ENCODE measurements around the gene PTRH1. TPM values are rescaled to one million over a fixed set of nuclear protein-coding genes. Genes with fewer than 3 reads are reported as not detected.

PTRH1 gene
- total and polyA plus RNA-seq, 5 donors from 2014 or later: 9.3 to 36.5 (median 27.5) TPM

- no peaks in the 10 kb centered on the region for H3K9me3 ChIP-seq (ENCODE audit: control insufficient read depth in 2 of 2, low read length in 2 of 2)
- H3K36me3 ChIP-seq (ENCODE audit: control insufficient read depth, insufficient read depth, low read length): no peaks in the 10 kb centered on the region
- no peak overlapping the region for H3K4me3 ChIP-seq (ENCODE audit: low read depth, low read length)
- H3K4me1 ChIP-seq (ENCODE audit: control insufficient read depth, insufficient read depth, low read length, poor library complexity, severe bottlenecking): no peaks in the 10 kb centered on the region
- ATAC-seq (ENCODE audit: low read depth in 2 of 2): no peak
- no peak overlapping the region for H3K27ac Mint-ChIP-seq
- no peaks in the 10 kb centered on the region for H3K27me3 Mint-ChIP-seq
- H3K27me3 ChIP-seq (ENCODE audit: control insufficient read depth, insufficient read depth, low read length): no peaks in the 10 kb centered on the region
- no peak overlapping the region for H3K4me3 Mint-ChIP-seq
- H3K36me3 Mint-ChIP-seq: peaks cover 13% of the 10 kb centered on the region
- no peaks in the 10 kb centered on the region for H3K4me1 Mint-ChIP-seq
- H3K27ac ChIP-seq (ENCODE audit: insufficient read depth, low read length, poor library complexity, severe bottlenecking): no peak overlapping the region
- peaks cover 0 to 2% (median 0%) of the 10 kb centered on the region in 7 donors for H3K9me3 Mint-ChIP-seq
- no peak for DNase-seq
Measured at GRCh38 chr9:127689329-127690000, 26.0 kb downstream of the PTRH1 start.

- peaks cover 4% of the 10 kb centered on the region for H3K36me3 Mint-ChIP-seq
- H3K27me3 Mint-ChIP-seq: no peaks in the 10 kb centered on the region
- Histone ChIP-seq H3K9me3 (ENCODE audit: control insufficient read depth in 2 of 2, low read length in 2 of 2) (no peaks in the 10 kb centered on the region), H3K36me3 (ENCODE audit: control insufficient read depth, insufficient read depth, low read length) (no peaks in the 10 kb centered on the region), H3K27me3 (ENCODE audit: control insufficient read depth, insufficient read depth, low read length) (no peaks in the 10 kb centered on the region), H3K4me3 (ENCODE audit: low read depth, low read length) (no peak overlapping the region), H3K27ac (ENCODE audit: insufficient read depth, low read length, poor library complexity, severe bottlenecking) (no peak overlapping the region), H3K4me1 (ENCODE audit: control insufficient read depth, insufficient read depth, low read length, poor library complexity, severe bottlenecking) (no peaks in the 10 kb centered on the region)
- ATAC-seq (ENCODE audit: low read depth in 2 of 2) (no peak), DNase-seq (no peak)
- peaks cover 0 to 2% (median 0%) of the 10 kb centered on the region in 7 donors for H3K9me3 Mint-ChIP-seq
- H3K4me1 Mint-ChIP-seq: no peaks in the 10 kb centered on the region
- no peak overlapping the region for H3K27ac Mint-ChIP-seq
- no peak overlapping the region for H3K4me3 Mint-ChIP-seq
Measured at GRCh38 chr9:127686461-127687393, 28.7 kb downstream of the PTRH1 start.

- H3K27ac Mint-ChIP-seq: no peak overlapping the region
- H3K9me3 Mint-ChIP-seq: peaks cover 0 to 2% (median 0%) of the 10 kb centered on the region in 7 donors
- Histone ChIP-seq H3K27ac (ENCODE audit: insufficient read depth, low read length, poor library complexity, severe bottlenecking) (no peak overlapping the region), H3K4me3 (ENCODE audit: low read depth, low read length) (no peak overlapping the region), H3K4me1 (ENCODE audit: control insufficient read depth, insufficient read depth, low read length, poor library complexity, severe bottlenecking) (no peaks in the 10 kb centered on the region), H3K36me3 (ENCODE audit: control insufficient read depth, insufficient read depth, low read length) (no peaks in the 10 kb centered on the region), H3K9me3 (ENCODE audit: control insufficient read depth in 2 of 2, low read length in 2 of 2) (no peaks in the 10 kb centered on the region), H3K27me3 (ENCODE audit: control insufficient read depth, insufficient read depth, low read length) (no peaks in the 10 kb centered on the region)
- no peak overlapping the region for H3K4me3 Mint-ChIP-seq
- H3K36me3 Mint-ChIP-seq: peaks cover 5% of the 10 kb centered on the region
- H3K4me1 Mint-ChIP-seq: peaks cover 0 to under 1% (median 0%) of the 10 kb centered on the region in 4 donors
- DNase-seq (no peak), ATAC-seq (ENCODE audit: low read depth in 2 of 2) (no peak)
- peaks cover 4% of the 10 kb centered on the region for H3K27me3 Mint-ChIP-seq
Measured at GRCh38 chr9:127684576-127684975, 30.9 kb downstream of the PTRH1 start.

- Histone ChIP-seq H3K4me3 (ENCODE audit: low read depth, low read length) (no peak overlapping the region), H3K4me1 (ENCODE audit: control insufficient read depth, insufficient read depth, low read length, poor library complexity, severe bottlenecking) (no peaks in the 10 kb centered on the region), H3K27me3 (ENCODE audit: control insufficient read depth, insufficient read depth, low read length) (no peaks in the 10 kb centered on the region), H3K9me3 (ENCODE audit: control insufficient read depth in 2 of 2, low read length in 2 of 2) (no peaks in the 10 kb centered on the region), H3K27ac (ENCODE audit: insufficient read depth, low read length, poor library complexity, severe bottlenecking) (no peak overlapping the region), H3K36me3 (ENCODE audit: control insufficient read depth, insufficient read depth, low read length) (no peaks in the 10 kb centered on the region)
- ATAC-seq (ENCODE audit: low read depth in 2 of 2): no peak
- Mint-ChIP-seq H3K4me3 (no peak overlapping the region), H3K4me1 (peaks cover 0 to 2% (median 0%) of the 10 kb centered on the region in 4 donors), H3K9me3 (peaks cover 0 to 2% (median 0%) of the 10 kb centered on the region in 7 donors), H3K27ac (no peak overlapping the region), H3K27me3 (peaks cover 10% of the 10 kb centered on the region), H3K36me3 (peaks cover 7% of the 10 kb centered on the region)
- DNase-seq: no peak
Measured at GRCh38 chr9:127683723-127684122, 31.7 kb downstream of the PTRH1 start.

GRCh38 chr9:127682351-127683136 is 32.9 kb downstream of the PTRH1 start:
- Histone ChIP-seq H3K27ac (ENCODE audit: insufficient read depth, low read length, poor library complexity, severe bottlenecking) (no peak overlapping the region), H3K36me3 (ENCODE audit: control insufficient read depth, insufficient read depth, low read length) (no peaks in the 10 kb centered on the region), H3K27me3 (ENCODE audit: control insufficient read depth, insufficient read depth, low read length) (no peaks in the 10 kb centered on the region), H3K9me3 (ENCODE audit: control insufficient read depth in 2 of 2, low read length in 2 of 2) (no peaks in the 10 kb centered on the region), H3K4me3 (ENCODE audit: low read depth, low read length) (no peak overlapping the region), H3K4me1 (ENCODE audit: control insufficient read depth, insufficient read depth, low read length, poor library complexity, severe bottlenecking) (no peaks in the 10 kb centered on the region)
- ATAC-seq (ENCODE audit: low read depth in 2 of 2) (no peak), DNase-seq (no peak)
- Mint-ChIP-seq H3K36me3 (peaks cover 7% of the 10 kb centered on the region), H3K27ac (no peak overlapping the region), H3K4me1 (peaks cover 0 to 2% (median 0%) of the 10 kb centered on the region in 4 donors), H3K4me3 (no peak overlapping the region), H3K27me3 (peaks cover 12% of the 10 kb centered on the region), H3K9me3 (peaks cover 0 to 2% (median 0%) of the 10 kb centered on the region in 7 donors)

- no peak for DNase-seq
- Histone ChIP-seq H3K27ac (ENCODE audit: insufficient read depth, low read length, poor library complexity, severe bottlenecking) (no peak overlapping the region), H3K36me3 (ENCODE audit: control insufficient read depth, insufficient read depth, low read length) (no peaks in the 10 kb centered on the region), H3K27me3 (ENCODE audit: control insufficient read depth, insufficient read depth, low read length) (no peaks in the 10 kb centered on the region), H3K4me3 (ENCODE audit: low read depth, low read length) (no peak overlapping the region), H3K4me1 (ENCODE audit: control insufficient read depth, insufficient read depth, low read length, poor library complexity, severe bottlenecking) (no peaks in the 10 kb centered on the region), H3K9me3 (ENCODE audit: control insufficient read depth in 2 of 2, low read length in 2 of 2) (no peaks in the 10 kb centered on the region)
- no peak for ATAC-seq (ENCODE audit: low read depth in 2 of 2)
- Mint-ChIP-seq H3K9me3 (peaks cover 0 to 2% (median 0%) of the 10 kb centered on the region in 7 donors), H3K27me3 (peaks cover 12% of the 10 kb centered on the region), H3K4me1 (peaks cover 0 to 2% (median 0%) of the 10 kb centered on the region in 4 donors), H3K27ac (no peak overlapping the region), H3K36me3 (peaks cover 7% of the 10 kb centered on the region), H3K4me3 (no peak overlapping the region)
Measured at GRCh38 chr9:127680846-127681245, 34.6 kb downstream of the PTRH1 start.

- Histone ChIP-seq H3K9me3 (ENCODE audit: control insufficient read depth in 2 of 2, low read length in 2 of 2) (no peaks in the 10 kb centered on the region), H3K27ac (ENCODE audit: insufficient read depth, low read length, poor library complexity, severe bottlenecking) (no peak overlapping the region), H3K4me1 (ENCODE audit: control insufficient read depth, insufficient read depth, low read length, poor library complexity, severe bottlenecking) (no peaks in the 10 kb centered on the region), H3K27me3 (ENCODE audit: control insufficient read depth, insufficient read depth, low read length) (no peaks in the 10 kb centered on the region), H3K36me3 (ENCODE audit: control insufficient read depth, insufficient read depth, low read length) (no peaks in the 10 kb centered on the region), H3K4me3 (ENCODE audit: low read depth, low read length) (no peak overlapping the region)
- H3K27me3 Mint-ChIP-seq: peaks cover 12% of the 10 kb centered on the region
- ATAC-seq (ENCODE audit: low read depth in 2 of 2): no peak
- peaks cover 7% of the 10 kb centered on the region for H3K36me3 Mint-ChIP-seq
- H3K4me1 Mint-ChIP-seq: peaks cover 0 to 2% (median 0%) of the 10 kb centered on the region in 4 donors
- H3K4me3 Mint-ChIP-seq: no peak overlapping the region
- peaks cover 0 to 2% (median 0%) of the 10 kb centered on the region in 7 donors for H3K9me3 Mint-ChIP-seq
- DNase-seq: no peak
- no peak overlapping the region for H3K27ac Mint-ChIP-seq
Measured at GRCh38 chr9:127680226-127680625, 35.2 kb downstream of the PTRH1 start.
